ENCODE measurements around the gene DUSP3.

DNA sequence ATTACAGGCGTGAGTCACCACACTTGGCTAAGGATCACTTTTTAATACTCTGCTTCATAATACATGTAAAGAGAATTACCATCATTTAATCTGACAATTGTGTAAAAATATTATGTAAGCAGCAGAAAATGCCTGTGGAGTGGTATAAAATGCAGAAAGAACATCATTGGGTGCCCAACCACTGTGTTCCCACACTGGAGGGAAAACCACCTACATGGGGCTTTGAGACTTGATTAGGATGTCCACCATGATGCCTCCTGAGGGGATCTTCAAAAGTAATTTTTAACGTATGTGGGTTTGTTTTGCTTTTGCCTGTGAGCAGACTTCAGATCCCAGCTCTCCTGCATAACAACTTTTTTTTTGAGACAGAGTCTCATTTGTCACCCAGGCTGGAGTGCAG is 20.3 kb upstream of the DUSP3 start:
- TF ChIP-seq CTCF (IDR thresholded peaks at IDR 0.05; ENCODE audit: borderline replicate concordance, extremely low read depth, low read length, poor library complexity, severe bottlenecking) (no peak), EZH2 (IDR thresholded peaks at IDR 0.05; ENCODE audit: borderline replicate concordance, low read depth, low read length, severe bottlenecking) (no peak)

Data from DND-41 (cell line).